CD4-positive, alpha-beta memory T cell (primary cell): ENCODE data around the gene GNAT2. TPM values are rescaled to one million over a fixed set of nuclear protein-coding genes. Genes with fewer than 3 reads are reported as not detected.

Experiments used
- CTCF ChIA-PET: fragments of 350-600 bp; sonication (Branson Sonifier 250); formaldehyde crosslinking; loops from one replicate; lab custom pipeline; 2021; ENCODE audit warnings: inconsistent platforms; ENCODE audit not compliant: partially characterized antibody; lab: Charles Lee
- POLR2A ChIA-PET: fragments of 350-600 bp; sonication (Branson Sonifier 250); formaldehyde crosslinking; loops from one replicate; lab custom pipeline; 2021; ENCODE audit not compliant: partially characterized antibody; lab: Charles Lee
- DNase-seq, 5 donors: peaks; one replicate each; pipeline versions ENCODE4 v3.0.0 to v3.0.0-alpha.2; 2020 to 2022; ENCODE audit warnings: mixed read lengths in 1 of 5
- H3K27ac ChIP-seq: one replicate; pipeline ENCODE4 v1.7.0; 2013; ENCODE audit warnings: low read depth, low read length
- H3K27me3 ChIP-seq: 2 replicates; pipeline ENCODE4 v1.7.0; 2013; ENCODE audit warnings: mild to moderate bottlenecking, low read length, moderate library complexity; ENCODE audit not compliant: insufficient read depth
- H3K36me3 ChIP-seq: 2 replicates; pipeline ENCODE4 v1.7.0; 2013; ENCODE audit warnings: mild to moderate bottlenecking, low read length, moderate library complexity; ENCODE audit not compliant: insufficient read depth
- H3K4me1 ChIP-seq: 2 replicates; pipeline ENCODE4 v1.7.0; 2013; ENCODE audit warnings: mild to moderate bottlenecking, low read length, moderate library complexity; ENCODE audit not compliant: insufficient read depth
- H3K4me3 ChIP-seq, 2 donors: one replicate each; pipeline ENCODE4 v1.7.0; 2013; ENCODE audit warnings: low read length in 2 of 2, mild to moderate bottlenecking in 1 of 2
- H3K9me3 ChIP-seq, 2 donors: one replicate each; pipeline ENCODE4 v1.7.0; 2013; ENCODE audit warnings: low read length in 2 of 2, control low read depth in 1 of 2; ENCODE audit not compliant: control insufficient read depth in 1 of 2
- H3K27ac Mint-ChIP-seq, 7 donors: one replicate each; pipeline ENCODE4 v1.8.0; 2020 to 2021; ENCODE audit warnings: mixed read lengths in 7 of 7, mild to moderate bottlenecking in 6 of 7, inconsistent platforms in 3 of 7, moderate library complexity in 3 of 7
- H3K27me3 Mint-ChIP-seq, 2 donors: one replicate each; pipeline ENCODE4 v1.8.0; 2020 to 2021; ENCODE audit warnings: mixed read lengths in 2 of 2
- H3K36me3 Mint-ChIP-seq, 2 donors: one replicate each; pipeline ENCODE4 v1.8.0; 2020 to 2021; ENCODE audit warnings: mixed read lengths in 2 of 2, inconsistent platforms in 1 of 2, mild to moderate bottlenecking in 1 of 2
- H3K4me1 Mint-ChIP-seq, 4 donors: one replicate each; pipeline ENCODE4 v1.8.0; 2020 to 2021; ENCODE audit warnings: mixed read lengths in 4 of 4, mild to moderate bottlenecking in 1 of 4
- H3K4me3 Mint-ChIP-seq, 8 donors: one replicate each; pipeline ENCODE4 v1.8.0; 2020 to 2021; ENCODE audit warnings: mixed read lengths in 8 of 8, mild to moderate bottlenecking in 7 of 8, moderate library complexity in 6 of 8, inconsistent platforms in 3 of 8
- H3K9me3 Mint-ChIP-seq, 8 donors: one replicate each; pipeline ENCODE4 v1.8.0; 2020 to 2021; ENCODE audit warnings: mixed read lengths in 8 of 8, mild to moderate bottlenecking in 5 of 8, inconsistent platforms in 3 of 8, moderate library complexity in 1 of 8
- intact Hi-C: fragments of 100-400 bp; cut with micrococcal nuclease; formaldehyde crosslinking; loops from one replicate; pipeline ENCODE4 v1.15.1; 2023
- polyA plus RNA-seq, 2 donors: library from polyadenylated mRNA; unstranded; fragments of 300-500 nt; fragmentation: Illumina TruSeq; gene quantifications; one replicate each; pipeline ENCODE4 v1.2.3, GENCODE V29; 2021
- total RNA-seq, 2 experiments: library from RNA; stranded (reverse); gene quantifications; one replicate each; pipeline ENCODE4 v1.2.3, GENCODE V29; 2021

The GNAT2 gene
- total and polyA plus RNA-seq, 4 experiments from 2014 or later: not detected

DNA sequence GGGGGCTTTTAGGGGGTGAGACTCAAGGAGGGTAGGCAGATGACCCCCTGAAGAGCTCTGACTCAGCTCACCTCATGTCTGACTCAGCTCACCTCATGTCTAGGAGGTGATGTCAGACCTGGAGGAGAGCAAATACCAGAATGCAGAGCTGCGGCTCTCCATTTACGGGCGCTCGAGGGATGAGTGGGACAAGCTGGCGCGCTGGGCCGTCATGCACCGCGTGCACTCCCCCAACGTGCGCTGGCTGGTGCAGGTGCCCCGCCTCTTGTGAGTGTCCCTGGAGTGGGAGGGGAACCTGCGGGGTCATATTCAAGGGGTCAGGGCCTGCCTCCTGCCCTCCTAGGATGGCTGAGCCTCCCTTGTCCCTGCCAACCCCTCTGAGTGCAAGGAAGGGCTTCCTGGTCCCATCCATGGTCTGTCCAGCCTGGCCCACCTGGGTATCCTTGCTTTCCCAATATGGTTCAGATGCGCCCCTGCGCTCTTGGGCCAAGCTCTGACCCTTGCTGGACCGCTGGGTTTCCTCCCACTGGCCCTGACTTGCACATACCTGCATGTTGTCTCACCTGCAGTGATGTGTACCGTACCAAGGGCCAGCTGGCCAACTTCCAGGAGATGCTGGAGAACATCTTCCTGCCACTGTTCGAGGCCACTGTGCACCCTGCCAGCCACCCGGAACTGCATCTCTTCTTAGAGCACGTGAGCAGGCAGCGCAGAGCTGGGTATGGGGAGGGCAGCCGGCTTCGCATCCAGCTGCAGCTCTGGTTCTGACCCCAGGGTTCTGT, 9.3 kb upstream of the GNAT2 start:
- intact Hi-C loops: no loop called here

GRCh38 chr1:109627692-109628399, 8.4 kb upstream of the GNAT2 start:
- H3K4me3 ChIP-seq: no peak overlapping the region
- peaks cover 33 to 61% of the 10 kb centered on the region in 2 donors for H3K36me3 Mint-ChIP-seq
- no peaks in the 10 kb centered on the region for H3K9me3 ChIP-seq
- H3K9me3 Mint-ChIP-seq: no peaks in the 10 kb centered on the region
- peak overlapping the region in 1 of 8 donors; percentile 25 for H3K4me3 Mint-ChIP-seq
- DNase-seq: no peak
- peak overlapping the region in 4 of 7 donors; percentile 16 to 64 (median 46) for H3K27ac Mint-ChIP-seq
- no peak overlapping the region for H3K27ac ChIP-seq
- H3K36me3 ChIP-seq: peaks cover 54% of the 10 kb centered on the region
- peaks cover 23% of the 10 kb centered on the region for H3K4me1 ChIP-seq
- peaks cover 11 to 21% (median 17%) of the 10 kb centered on the region in 4 donors for H3K4me1 Mint-ChIP-seq
- intact Hi-C loops: no loop called here
- CTCF ChIA-PET: interaction anchor here (4.2 to 19.1 kb wide), 4 partner anchors 14 to 86 kb away, joined by 17 to 314 read pairs (median 86); partner anchors contain the start of genes GNAI3 and GPR61
- POLR2A ChIA-PET: interaction anchor here (1.5 to 1.6 kb wide), 2 partner anchors 79 to 81 kb away, joined by 5 to 6 read pairs; partner anchors contain the start of gene GNAI3
- no peaks in the 10 kb centered on the region for H3K27me3 Mint-ChIP-seq
- no peaks in the 10 kb centered on the region for H3K27me3 ChIP-seq

More for the DNA sequence above, 9.3 kb upstream of the GNAT2 start:
- Histone ChIP-seq H3K9me3 (no peaks in the 10 kb centered on the region), H3K4me3 (no peak overlapping the region), H3K4me1 (peaks cover 15% of the 10 kb centered on the region), H3K27ac (no peak overlapping the region), H3K36me3 (peaks cover 54% of the 10 kb centered on the region), H3K27me3 (no peaks in the 10 kb centered on the region)
- Mint-ChIP-seq H3K4me3 (no peak overlapping the region), H3K27me3 (no peaks in the 10 kb centered on the region), H3K4me1 (peaks cover 5 to 12% (median 9%) of the 10 kb centered on the region in 4 donors), H3K36me3 (peaks cover 33 to 60% of the 10 kb centered on the region in 2 donors), H3K9me3 (no peaks in the 10 kb centered on the region), H3K27ac (no peak overlapping the region)
- no peak for DNase-seq
- POLR2A ChIA-PET: interaction anchor here (1.6 to 2.7 kb wide), 2 partner anchors 80 to 82 kb away, joined by 6 to 13 read pairs; partner anchors contain the start of gene GNAI3
- CTCF ChIA-PET: interaction anchor here (0.8 to 19.1 kb wide), 7 partner anchors 8 to 87 kb away, joined by 3 to 314 read pairs (median 17); partner anchors contain the start of genes GNAI3 and GPR61

DNA sequence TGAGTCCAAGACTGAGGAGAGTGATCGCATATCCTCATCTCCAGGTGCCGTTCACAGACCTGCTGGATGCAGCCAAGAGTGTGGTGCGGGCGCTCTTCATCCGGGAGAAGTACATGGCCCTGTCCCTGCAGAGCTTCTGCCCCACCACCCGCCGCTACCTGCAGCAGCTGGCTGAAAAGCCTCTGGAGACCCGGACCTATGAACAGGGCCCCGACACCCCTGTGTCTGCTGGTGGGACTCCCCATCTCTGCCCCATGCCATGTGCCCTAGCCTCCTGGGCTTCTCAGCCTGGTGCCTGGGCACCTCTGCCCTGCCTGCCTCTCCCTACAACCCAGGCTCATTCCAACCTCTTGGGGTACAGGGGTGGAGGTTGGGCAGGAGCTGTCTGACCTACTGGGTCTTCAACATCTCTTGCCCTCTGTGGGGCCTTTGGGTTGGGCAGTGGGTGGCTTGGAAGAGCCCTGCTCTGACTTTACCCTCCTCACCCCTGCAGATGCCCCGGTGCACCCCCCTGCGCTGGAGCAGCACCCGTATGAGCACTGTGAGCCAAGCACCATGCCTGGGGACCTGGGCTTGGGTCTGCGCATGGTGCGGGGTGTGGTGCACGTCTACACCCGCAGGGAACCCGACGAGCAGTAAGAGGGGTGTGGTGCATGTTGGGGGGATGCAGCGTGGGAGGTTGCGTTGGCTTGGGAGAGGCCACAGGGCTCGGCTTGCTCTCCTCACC, 7.4 kb upstream of the GNAT2 start:
- H3K27me3 Mint-ChIP-seq: no peaks in the 10 kb centered on the region
- Histone ChIP-seq H3K27me3 (no peaks in the 10 kb centered on the region), H3K27ac (no peak overlapping the region), H3K36me3 (peaks cover 54% of the 10 kb centered on the region), H3K4me1 (peaks cover 33% of the 10 kb centered on the region), H3K9me3 (no peaks in the 10 kb centered on the region), H3K4me3 (no peak overlapping the region)
- H3K27ac Mint-ChIP-seq: peak overlapping the region in 2 of 7 donors; percentile 8 to 64
- CTCF ChIA-PET: interaction anchor here (1.2 to 19.1 kb wide), 3 partner anchors 15 to 85 kb away, joined by 3 to 314 read pairs (median 140); partner anchors contain the start of gene GPR61
- peaks cover 33 to 59% of the 10 kb centered on the region in 2 donors for H3K36me3 Mint-ChIP-seq
- H3K9me3 Mint-ChIP-seq: no peaks in the 10 kb centered on the region
- no peak for DNase-seq
- POLR2A ChIA-PET: interaction anchor here (1.5 kb wide), 1 partner anchor 78 kb away, joined by 5 read pairs; the partner anchor contains the start of gene GNAI3
- peaks cover 21 to 31% (median 27%) of the 10 kb centered on the region in 4 donors for H3K4me1 Mint-ChIP-seq
- intact Hi-C loops: no loop called here
- H3K4me3 Mint-ChIP-seq: no peak overlapping the region

DNA sequence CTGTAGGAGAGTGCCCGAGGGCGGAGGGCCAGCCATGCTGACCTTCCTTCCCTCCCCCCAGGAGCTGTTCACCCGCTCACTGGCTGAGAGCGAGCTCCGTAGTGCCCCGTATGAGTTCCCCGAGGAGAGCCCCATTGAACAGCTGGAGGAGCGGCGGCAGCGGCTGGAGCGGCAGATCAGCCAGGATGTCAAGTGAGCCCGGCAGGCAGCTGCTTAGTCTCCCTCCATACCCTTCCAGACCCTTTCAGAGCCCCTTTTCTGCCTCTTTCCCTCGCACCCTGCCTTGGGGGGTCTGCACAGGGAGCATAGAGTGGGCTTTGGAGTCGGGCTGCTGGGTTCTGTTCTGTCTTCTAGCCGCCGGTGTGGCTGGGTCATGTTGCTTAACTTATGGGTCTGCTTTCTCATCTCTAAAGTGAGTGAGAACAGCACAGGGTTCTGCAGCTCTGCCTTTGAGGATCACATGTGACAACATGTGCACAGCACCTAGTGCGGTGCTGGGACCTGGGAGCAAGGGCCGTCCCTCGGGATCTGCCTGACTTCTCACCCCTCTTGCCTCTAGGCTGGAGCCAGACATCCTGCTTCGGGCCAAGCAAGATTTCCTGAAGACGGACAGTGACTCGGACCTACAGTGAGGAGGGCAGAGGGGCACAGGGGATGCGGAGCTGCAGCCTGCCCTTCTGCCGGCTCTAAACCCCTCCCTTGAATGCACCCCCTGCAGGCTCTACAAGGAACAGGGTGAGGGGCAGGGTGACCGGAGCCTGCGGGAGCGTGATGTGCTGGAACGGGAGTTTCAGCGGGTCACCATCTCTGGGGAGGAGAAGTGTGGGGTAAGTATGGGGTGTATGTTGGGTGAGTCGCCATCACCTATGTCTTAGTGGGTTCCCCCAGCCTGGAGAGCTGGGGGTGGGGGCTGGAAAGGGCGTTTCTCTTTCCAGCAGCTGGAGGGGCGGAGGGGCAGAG, 6.5 kb upstream of the GNAT2 start:
- Histone ChIP-seq H3K4me3 (no peak overlapping the region), H3K4me1 (peaks cover 39% of the 10 kb centered on the region), H3K9me3 (no peaks in the 10 kb centered on the region), H3K27me3 (no peaks in the 10 kb centered on the region), H3K27ac (no peak overlapping the region), H3K36me3 (peaks cover 45% of the 10 kb centered on the region)
- no peak for DNase-seq
- intact Hi-C loops: no loop called here
- H3K27ac Mint-ChIP-seq: peak overlapping the region; percentile 13 to 79 (median 64)
- H3K4me1 Mint-ChIP-seq: peaks cover 24 to 40% (median 32%) of the 10 kb centered on the region in 4 donors
- no peaks in the 10 kb centered on the region for H3K9me3 Mint-ChIP-seq
- H3K4me3 Mint-ChIP-seq: peak overlapping the region in 2 of 8 donors; percentile 17 to 32
- no peaks in the 10 kb centered on the region for H3K27me3 Mint-ChIP-seq
- ChIA-PET POLR2A (interaction anchor here (1.5 to 8.3 kb wide), 3 partner anchors 77 to 79 kb away, joined by 5 to 114 read pairs (median 9); partner anchors contain the start of gene GNAI3), CTCF (interaction anchor here (1.0 to 19.1 kb wide), 5 partner anchors 16 to 136 kb away, joined by 3 to 314 read pairs (median 9); partner anchors contain the start of genes GNAI3 and GPR61)
- H3K36me3 Mint-ChIP-seq: peaks cover 29 to 53% of the 10 kb centered on the region in 2 donors

- POLR2A ChIA-PET: interaction anchor here (2.5 to 8.3 kb wide), 2 partner anchors 76 to 79 kb away, joined by 9 to 114 read pairs; partner anchors contain the start of gene GNAI3
- CTCF ChIA-PET: interaction anchor here (1.0 to 19.1 kb wide), 4 partner anchors 17 to 135 kb away, joined by 3 to 314 read pairs (median 74); partner anchors contain the start of genes GNAI3 and GPR61
These were observed 5.8 kb upstream of the GNAT2 start for GRCh38 chr1:109625176-109625575.

More at GRCh38 chr1:109625176-109625575, 5.8 kb upstream of the GNAT2 start:
- H3K4me3 Mint-ChIP-seq: no peak overlapping the region
- H3K36me3 Mint-ChIP-seq: peaks cover 29 to 59% of the 10 kb centered on the region in 2 donors
- H3K4me1 ChIP-seq: peaks cover 39% of the 10 kb centered on the region
- no peaks in the 10 kb centered on the region for H3K27me3 ChIP-seq
- no peak overlapping the region for H3K27ac ChIP-seq
- H3K36me3 ChIP-seq: peaks cover 42% of the 10 kb centered on the region
- H3K4me1 Mint-ChIP-seq: peaks cover 24 to 48% (median 32%) of the 10 kb centered on the region in 4 donors
- no peaks in the 10 kb centered on the region for H3K9me3 ChIP-seq
- H3K27me3 Mint-ChIP-seq: no peaks in the 10 kb centered on the region
- no peaks in the 10 kb centered on the region for H3K9me3 Mint-ChIP-seq
- H3K27ac Mint-ChIP-seq: peak overlapping the region in 6 of 7 donors; percentile 47 to 83 (median 70)
- intact Hi-C loops: no loop called here
- DNase-seq: no peak
- no peak overlapping the region for H3K4me3 ChIP-seq
